ENCODE results near the gene SPAG8.

GRCh38 chr9:35845824-35846771, 34.0 kb upstream of the SPAG8 start:
- no peak for TF ChIP-seq CTCF (IDR thresholded peaks at IDR 0.05)
- no peak for TF ChIP-seq POLR2A (IDR thresholded peaks at IDR 0.05)

All from Peyer's patch (tissue), 4 donors.